IMR-90 (cell line): ENCODE measurements around the gene RAPH1. TPM values are rescaled to one million over a fixed set of nuclear protein-coding genes. Genes with fewer than 3 reads are reported as not detected.

Source experiments
- ATAC-seq: fragments of 200-7000 bp; cut with Tn5 transposase; 2 replicates; pipeline ENCODE4 v1.9.1; 2020; ENCODE audit warnings: low read depth, mild to moderate bottlenecking, moderate library complexity
- BruUV-seq: library from RNA; stranded (reverse); fragments of 400-500 nt; replicated peaks from 2 replicates; lab custom pipeline; 2021; lab: Mats Ljungman, UMichigan
- CTCF ChIA-PET: fragments of 300-600 bp; formaldehyde crosslinking; extraction: SDS; loops from one replicate; lab custom pipeline; 2021; ENCODE audit warnings: antibody characterized with exemption; lab: Yijun Ruan, JAX
- POLR2A ChIA-PET: fragments of 300-600 bp; sonication (Branson Sonifier 250); formaldehyde crosslinking; loops from one replicate; lab custom pipeline; 2022; ENCODE audit warnings: antibody characterized with exemption; ENCODE audit not compliant: unreplicated experiment; lab: Charles Lee
- DNase-seq: peaks from one replicate; pipeline ENCODE4 v3.0.0; 2013
- H2AFZ ChIP-seq: replicated peaks from 2 replicates; pipeline ENCODE3; 2013; ENCODE audit warnings: low read length, mild to moderate bottlenecking; ENCODE audit not compliant: poor library complexity
- H2AK5ac ChIP-seq: 2 replicates; pipeline ENCODE4 v1.6.1; 2013; ENCODE audit warnings: low read depth, low read length, inconsistent platforms
- H2AK9ac ChIP-seq: replicated peaks from 2 replicates; pipeline ENCODE3; 2013; ENCODE audit warnings: mild to moderate bottlenecking, low read depth, low read length, moderate library complexity; ENCODE audit not compliant: poor library complexity
- H2BK120ac ChIP-seq: 2 replicates; pipeline ENCODE4 v1.6.1; 2013; ENCODE audit warnings: low read depth, low read length, inconsistent platforms
- H2BK15ac ChIP-seq: 3 replicates; pipeline ENCODE4 v1.6.1; 2013; ENCODE audit warnings: low read depth, low read length, inconsistent platforms
- H2BK20ac ChIP-seq: 2 replicates; pipeline ENCODE4 v1.6.1; 2013; ENCODE audit warnings: low read depth, mild to moderate bottlenecking, inconsistent platforms, low read length, moderate library complexity
- H2BK5ac ChIP-seq: 2 replicates; pipeline ENCODE4 v1.6.1; 2013; ENCODE audit warnings: mild to moderate bottlenecking, low read depth, low read length, inconsistent platforms; ENCODE audit not compliant: poor library complexity, severe bottlenecking
- H3K14ac ChIP-seq: replicated peaks from 2 replicates; pipeline ENCODE4 v1.6.1; 2013; ENCODE audit warnings: low read depth, low read length, inconsistent platforms
- H3K18ac ChIP-seq: 2 replicates; pipeline ENCODE4 v1.6.1; 2013; ENCODE audit warnings: low read depth, low read length, control low read depth
- H3K23ac ChIP-seq: 2 replicates; pipeline ENCODE4 v1.6.1; 2013; ENCODE audit warnings: low read depth, low read length, inconsistent platforms
- H3K27ac ChIP-seq: 2 replicates; pipeline ENCODE4 v1.5.1; 2013; ENCODE audit warnings: mild to moderate bottlenecking, control low read depth, low read length; ENCODE audit not compliant: insufficient read depth
- H3K27me3 ChIP-seq: 2 replicates; pipeline ENCODE4 v1.6.1; 2013; ENCODE audit warnings: low read length; ENCODE audit not compliant: control insufficient read depth, insufficient read depth
- H3K36me3 ChIP-seq: 2 replicates; pipeline ENCODE4 v1.6.1; 2013; ENCODE audit warnings: low read length, mixed read lengths; ENCODE audit not compliant: control insufficient read depth, insufficient read depth
- H3K4ac ChIP-seq: 2 replicates; pipeline ENCODE4 v1.6.1; 2013; ENCODE audit warnings: low read depth, low read length, inconsistent platforms
- H3K4me1 ChIP-seq: 2 replicates; pipeline ENCODE4 v1.6.1; 2013; ENCODE audit warnings: low read length, mixed read lengths; ENCODE audit not compliant: control insufficient read depth, insufficient read depth
- H3K4me2 ChIP-seq: 2 replicates; pipeline ENCODE4 v1.6.1; 2013; ENCODE audit warnings: low read depth, mild to moderate bottlenecking, control low read depth, low read length, moderate library complexity
- H3K4me3 ChIP-seq: 2 replicates; pipeline ENCODE4 v1.5.1; 2013; ENCODE audit warnings: low read depth, mild to moderate bottlenecking, control low read depth, low read length, moderate library complexity; ENCODE audit not compliant: insufficient read depth
- H3K56ac ChIP-seq: 2 replicates; pipeline ENCODE4 v1.6.1; 2013; ENCODE audit warnings: low read length, inconsistent platforms; ENCODE audit not compliant: insufficient read depth; ENCODE audit errors: extremely low read depth
- H3K79me1 ChIP-seq, 2 experiments: 2 replicates each; pipeline ENCODE4 v1.6.1; 2013; ENCODE audit warnings: low read length in 2 of 2, inconsistent platforms in 1 of 2, low read depth in 1 of 2
- H3K9ac ChIP-seq: 2 replicates; pipeline ENCODE4 v1.6.1; 2013; ENCODE audit warnings: low read depth, low read length, control low read depth
- H3K9me1 ChIP-seq: 2 replicates; pipeline ENCODE4 v1.6.1; 2013; ENCODE audit warnings: low read length, inconsistent platforms; ENCODE audit not compliant: insufficient read depth
- H3K9me3 ChIP-seq: 2 replicates; pipeline ENCODE4 v1.6.1; 2013; ENCODE audit warnings: low read length; ENCODE audit not compliant: control insufficient read depth, insufficient read depth
- H4K20me1 ChIP-seq: 2 replicates; pipeline ENCODE4 v1.6.1; 2013; ENCODE audit warnings: low read length, inconsistent platforms; ENCODE audit not compliant: insufficient read depth
- H4K5ac ChIP-seq: 2 replicates; pipeline ENCODE4 v1.6.1; 2013; ENCODE audit warnings: mild to moderate bottlenecking, low read depth, low read length, control low read depth
- H4K8ac ChIP-seq, 2 experiments: 2 replicates each; pipeline ENCODE4 v1.6.1; 2013; ENCODE audit warnings: low read depth in 2 of 2, low read length in 2 of 2, control low read depth in 1 of 2, inconsistent platforms in 1 of 2
- H4K91ac ChIP-seq: 2 replicates; pipeline ENCODE4 v1.6.1; 2013; ENCODE audit warnings: low read depth, low read length, inconsistent platforms; ENCODE audit not compliant: insufficient read depth
- BHLHE40 ChIP-seq: fragments of 150-350 bp; IDR thresholded peaks from 2 replicates; pipeline ENCODE4 v1.6.1; 2016; ENCODE audit warnings: mild to moderate bottlenecking, low read depth, low read length
- CHD1 ChIP-seq: IDR thresholded peaks from 2 replicates; pipeline ENCODE4 v1.6.1; 2012; ENCODE audit warnings: low read depth, low read length, improper control_type of control experiment
- POLR2A ChIP-seq: IDR thresholded peaks from 2 replicates; pipeline ENCODE4 v1.6.1; 2012; ENCODE audit warnings: mild to moderate bottlenecking, low read depth, low read length
- RCOR1 ChIP-seq: IDR thresholded peaks from 2 replicates; pipeline ENCODE4 v1.6.1; 2012; ENCODE audit warnings: mild to moderate bottlenecking, low read length, improper control_type of control experiment; ENCODE audit not compliant: insufficient replicate concordance
- RFX5 ChIP-seq: IDR thresholded peaks from 2 replicates; pipeline ENCODE4 v1.8.0; 2012; ENCODE audit warnings: low read depth, mild to moderate bottlenecking, low read length, moderate library complexity
- dilution Hi-C: fragments of 300-500 bp; cut with HindIII; formaldehyde crosslinking; loops from one replicate; pipeline ENCODE4 v1.14.3; 2018; ENCODE audit warnings: low sequenced_read_pairs; ENCODE audit not compliant: unreplicated experiment
- in situ Hi-C: fragments of 300-500 bp; cut with MboI; formaldehyde crosslinking; loops from 3 replicates; pipeline ENCODE4 v1.14.3; 2019; ENCODE audit warnings: low sequenced_read_pairs, inconsistent platforms, mixed read lengths
- intact Hi-C: fragments of 100-400 bp; cut with micrococcal nuclease; formaldehyde crosslinking; loops from 2 replicates; pipeline ENCODE4 v1.10.0; 2022
- polyA plus RNA-seq, 3 experiments: library from polyadenylated mRNA; depleted of rRNA; stranded (reverse); fragments of >200 nt; gene quantifications; 2 replicates each; pipeline ENCODE4 v1.2.3, GENCODE V29; 2012; ENCODE audit warnings: low replicate concordance in 1 of 3
- total RNA-seq: library from RNA; depleted of rRNA; stranded (reverse); fragments of >200 nt; gene quantifications from 2 replicates; pipeline ENCODE4 v1.2.3, GENCODE V29; 2012

Gene RAPH1
- total and polyA plus RNA-seq, 2 of the 4 experiments (the other 2 are of a cell fraction), result 7.5 to 15.1 TPM

DNA sequence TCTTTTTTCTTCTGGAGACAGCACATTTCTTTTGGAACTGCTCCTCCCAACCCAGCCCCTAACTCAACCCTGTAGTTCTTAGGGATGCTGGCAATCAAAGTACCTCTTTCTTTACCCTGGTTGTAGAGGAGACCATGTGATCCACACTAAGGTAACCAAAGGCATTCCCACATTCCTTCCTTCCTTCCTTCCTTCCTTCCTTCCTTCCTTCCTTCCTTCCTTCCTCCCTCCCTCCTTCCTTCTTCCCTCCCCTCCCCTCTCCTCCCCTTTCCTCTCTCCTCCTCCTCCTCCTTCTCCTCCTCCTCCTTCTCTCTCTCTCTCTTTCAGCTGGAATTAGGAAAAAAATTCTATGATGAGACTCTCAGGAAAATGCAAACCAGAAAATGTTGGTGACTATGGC is 13.8 kb upstream of the RAPH1 start:
- Histone ChIP-seq H3K79me1 (no peaks in the 10 kb centered on the region), H3K23ac (no peak overlapping the region), H3K9me3 (no peaks in the 10 kb centered on the region), H3K36me3 (no peaks in the 10 kb centered on the region), H2BK15ac (no peak overlapping the region), H2BK120ac (no peak overlapping the region), H3K27ac (no peak overlapping the region), H2BK5ac (no peak overlapping the region), H3K14ac (no peak overlapping the region), H3K4me1 (no peaks in the 10 kb centered on the region), H3K9me1 (no peaks in the 10 kb centered on the region), H4K91ac (no peak overlapping the region), H3K4me3 (no peak overlapping the region), H3K56ac (no peak overlapping the region), H2BK20ac (no peak overlapping the region), H2AFZ (no peak overlapping the region), H4K5ac (no peak overlapping the region), H3K18ac (no peak overlapping the region), H4K8ac (no peak overlapping the region), H2AK9ac (no peak overlapping the region), H3K27me3 (peaks cover 1% of the 10 kb centered on the region; the same call in 1 of the 2 replicates), H3K9ac (no peak overlapping the region), H3K4ac (no peak overlapping the region), H2AK5ac (no peak overlapping the region), H3K4me2 (no peak overlapping the region), H4K20me1 (no peaks in the 10 kb centered on the region)
- no TSS peak for BruUV-seq
- dilution Hi-C loops, result no loop called here
- POLR2A ChIA-PET, result no interaction called here
- ATAC-seq (no peak), DNase-seq (no peak)
- intact Hi-C loops, result no loop called here
- CTCF ChIA-PET, result no interaction called here
- TF ChIP-seq BHLHE40, result no peak
- no peak for TF ChIP-seq RCOR1
- no peak for TF ChIP-seq CHD1
- no peak for TF ChIP-seq RFX5
- TF ChIP-seq POLR2A, result no peak
- in situ Hi-C loops, result no loop called here
